ENCODE measurements around the gene VWA2. TPM values are rescaled to one million over a fixed set of nuclear protein-coding genes. Genes with fewer than 3 reads are reported as not detected.

VWA2 gene
- total RNA-seq, 1 donor from 2014 or later: not detected

- DNase-seq (ENCODE audit: low spot score in 2 of 2): peak in 1 of 2 donors; percentile 16
- no peak for TF ChIP-seq CTCF (IDR thresholded peaks at IDR 0.05)
- intact Hi-C loops (cut with DNase I): no loop called here
- Histone ChIP-seq H3K27me3 (no peaks in the 10 kb centered on the region), H3K9me3 (no peaks in the 10 kb centered on the region), H3K4me1 (no peaks in the 10 kb centered on the region), H3K4me3 (no peak overlapping the region), H3K27ac (no peak overlapping the region), H3K36me3 (no peaks in the 10 kb centered on the region)
These were observed 41.0 kb downstream of the VWA2 start for GRCh38 chr10:114279901-114280644.

DNA sequence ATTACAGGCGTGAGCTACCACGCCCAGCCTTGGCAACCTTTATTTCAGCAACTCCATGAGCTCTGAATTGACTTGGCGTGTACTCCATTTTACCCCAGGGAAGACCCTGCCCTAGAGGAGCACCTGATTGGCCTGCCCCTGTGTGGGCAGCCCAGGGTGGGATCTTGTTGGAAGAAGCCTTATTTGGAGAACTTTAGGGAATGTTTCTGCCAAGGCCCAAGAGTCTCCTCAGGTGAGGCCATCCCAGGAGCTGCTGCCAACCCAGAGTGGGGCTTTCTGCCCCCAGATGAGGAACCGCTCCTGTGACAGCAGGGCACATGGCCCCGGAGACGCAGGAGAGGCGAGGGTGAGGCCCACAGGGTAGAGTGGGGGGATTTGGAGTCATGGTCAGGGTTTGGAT is 42.0 kb downstream of the VWA2 start:
- H3K4me3 ChIP-seq: no peak overlapping the region
- H3K27me3 ChIP-seq: no peaks in the 10 kb centered on the region
- intact Hi-C loops (cut with DNase I): no loop called here
- no peaks in the 10 kb centered on the region for H3K9me3 ChIP-seq
- TF ChIP-seq CTCF (IDR thresholded peaks at IDR 0.05): no peak
- H3K4me1 ChIP-seq: no peaks in the 10 kb centered on the region
- no peak overlapping the region for H3K27ac ChIP-seq
- H3K36me3 ChIP-seq: no peaks in the 10 kb centered on the region
- DNase-seq (ENCODE audit: low spot score in 2 of 2): peak in 1 of 2 donors; percentile 3

DNA sequence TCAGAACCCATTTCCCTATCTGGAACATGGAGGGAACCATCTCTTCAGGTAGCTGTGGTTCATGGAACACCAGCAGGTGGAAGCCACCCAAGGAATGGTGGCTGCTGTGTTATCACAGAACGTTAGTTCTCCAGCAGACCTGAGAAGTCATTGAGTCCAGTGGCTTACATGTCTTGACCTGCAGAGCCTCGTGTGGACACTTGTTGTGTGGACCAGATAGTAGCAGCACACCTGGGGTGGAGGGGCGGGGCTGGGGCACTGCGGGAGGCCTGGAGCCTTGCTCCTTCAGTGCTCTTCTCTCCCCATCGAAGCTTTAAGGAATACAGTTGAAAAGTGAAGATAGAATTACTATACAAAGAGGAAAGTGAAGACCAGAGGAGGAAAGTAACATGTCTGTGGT is 42.4 kb downstream of the VWA2 start:
- no peak for TF ChIP-seq CTCF (IDR thresholded peaks at IDR 0.05)
- DNase-seq (ENCODE audit: low spot score in 2 of 2): peak in 1 of 2 donors; percentile 30
- no peak overlapping the region for H3K4me3 ChIP-seq
- no peaks in the 10 kb centered on the region for H3K27me3 ChIP-seq
- intact Hi-C loops (cut with DNase I): no loop called here
- no peaks in the 10 kb centered on the region for H3K9me3 ChIP-seq
- no peaks in the 10 kb centered on the region for H3K36me3 ChIP-seq
- H3K27ac ChIP-seq: no peak overlapping the region
- no peaks in the 10 kb centered on the region for H3K4me1 ChIP-seq

- no peak overlapping the region for H3K4me3 ChIP-seq
- H3K36me3 ChIP-seq: no peaks in the 10 kb centered on the region
- no peak for TF ChIP-seq CTCF (IDR thresholded peaks at IDR 0.05)
- no peak overlapping the region for H3K27ac ChIP-seq
- no peaks in the 10 kb centered on the region for H3K9me3 ChIP-seq
- DNase-seq (ENCODE audit: low spot score in 2 of 2): peak in 1 of 2 donors; percentile 31
- intact Hi-C loops (cut with DNase I): no loop called here
- H3K27me3 ChIP-seq: no peaks in the 10 kb centered on the region
- H3K4me1 ChIP-seq: no peaks in the 10 kb centered on the region
These were observed 43.5 kb downstream of the VWA2 start for GRCh38 chr10:114282526-114282925.

DNA sequence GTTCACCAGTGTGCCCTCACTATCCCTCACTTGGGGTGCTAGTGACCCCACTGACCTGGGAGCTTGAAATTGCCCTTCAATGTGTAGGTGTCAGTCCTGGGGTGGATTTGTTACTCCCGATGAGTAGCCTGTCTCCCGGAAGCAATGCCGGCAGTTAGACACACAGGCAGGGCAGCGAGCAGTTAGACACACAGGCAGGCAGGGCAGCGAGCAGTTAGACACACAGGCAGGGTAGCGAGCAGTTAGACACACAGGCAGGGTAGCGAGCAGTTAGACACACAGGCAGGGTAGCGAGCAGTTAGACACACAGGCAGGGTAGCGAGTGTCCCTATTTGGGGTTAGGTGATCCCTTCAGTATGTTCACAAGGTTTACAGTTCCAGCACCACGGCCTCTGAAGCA is 44.0 kb downstream of the VWA2 start:
- intact Hi-C loops (cut with DNase I): no loop called here
- peak in 1 of 2 donors; percentile 15 for DNase-seq (ENCODE audit: low spot score in 2 of 2)
- H3K27me3 ChIP-seq: no peaks in the 10 kb centered on the region
- H3K4me3 ChIP-seq: no peak overlapping the region
- no peak for TF ChIP-seq CTCF (IDR thresholded peaks at IDR 0.05)
- no peaks in the 10 kb centered on the region for H3K36me3 ChIP-seq
- H3K27ac ChIP-seq: no peak overlapping the region
- no peaks in the 10 kb centered on the region for H3K4me1 ChIP-seq
- H3K9me3 ChIP-seq: no peaks in the 10 kb centered on the region
